ENCODE measurements around the gene PTPRJ. TPM values are rescaled to one million over a fixed set of nuclear protein-coding genes. Genes with fewer than 3 reads are reported as not detected.

Gene PTPRJ
- total and polyA plus RNA-seq, 2 of the 4 experiments (the other 2 are of a cell fraction): 5.6 to 14.9 TPM

DNA sequence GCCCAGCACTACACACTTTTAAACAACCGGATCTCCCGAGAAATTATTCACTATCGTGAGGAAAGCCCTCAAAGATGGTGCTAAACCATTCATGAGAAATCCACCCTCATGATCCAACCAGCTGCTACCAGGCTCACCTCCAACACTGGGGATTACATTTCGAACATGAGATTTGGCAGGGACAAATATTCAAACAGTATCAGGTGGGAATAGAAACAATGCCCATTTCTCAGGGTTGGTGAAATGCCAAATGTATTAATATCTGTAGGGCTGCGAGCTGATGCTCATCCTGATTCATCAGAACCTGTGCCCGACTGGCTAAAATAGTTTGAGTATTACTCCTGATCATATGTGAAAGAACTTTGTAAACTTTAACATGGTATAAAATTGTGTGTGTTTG, 15.8 kb upstream of the PTPRJ start:
- no peak for ATAC-seq (ENCODE audit: low read depth)
- Histone ChIP-seq H2AK9ac (replicated peaks; ENCODE audit: low read depth, low read length, poor library complexity) (no peak overlapping the region), H3K23ac (ENCODE audit: low read depth, low read length) (no peak overlapping the region), H4K8ac (ENCODE audit: low read depth in 2 of 2, low read length in 2 of 2) (no peak overlapping the region), H2BK5ac (ENCODE audit: low read depth, low read length, poor library complexity, severe bottlenecking) (no peak overlapping the region), H3K9ac (ENCODE audit: low read depth, low read length) (no peak overlapping the region), H3K56ac (ENCODE audit: extremely low read depth, insufficient read depth, low read length) (no peak overlapping the region), H3K27ac (ENCODE audit: insufficient read depth, low read length) (no peak overlapping the region), H2BK20ac (ENCODE audit: low read depth, low read length) (no peak overlapping the region), H3K14ac (replicated peaks; ENCODE audit: low read depth, low read length) (no peak overlapping the region), H3K4me2 (ENCODE audit: low read depth, low read length) (no peak overlapping the region), H2BK15ac (ENCODE audit: low read depth, low read length) (no peak overlapping the region), H3K36me3 (ENCODE audit: control insufficient read depth, insufficient read depth, low read length) (no peaks in the 10 kb centered on the region), H3K4me1 (ENCODE audit: control insufficient read depth, insufficient read depth, low read length) (no peaks in the 10 kb centered on the region), H3K9me3 (ENCODE audit: control insufficient read depth, insufficient read depth, low read length) (no peaks in the 10 kb centered on the region), H3K79me1 (ENCODE audit: low read depth in 1 of 2, low read length in 2 of 2) (no peaks in the 10 kb centered on the region), H4K5ac (ENCODE audit: low read depth, low read length) (no peak overlapping the region), H2BK120ac (ENCODE audit: low read depth, low read length) (no peak overlapping the region), H3K4ac (ENCODE audit: low read depth, low read length) (no peak overlapping the region), H3K4me3 (ENCODE audit: insufficient read depth, low read depth, low read length) (no peak overlapping the region), H3K27me3 (ENCODE audit: control insufficient read depth, insufficient read depth, low read length) (no peaks in the 10 kb centered on the region), H4K91ac (ENCODE audit: insufficient read depth, low read depth, low read length) (no peak overlapping the region), H3K9me1 (ENCODE audit: insufficient read depth, low read length) (peaks cover 6% of the 10 kb centered on the region), H2AFZ (replicated peaks; ENCODE audit: low read length, poor library complexity) (no peak overlapping the region), H2AK5ac (ENCODE audit: low read depth, low read length) (no peak overlapping the region), H4K20me1 (ENCODE audit: insufficient read depth, low read length) (no peaks in the 10 kb centered on the region), H3K18ac (ENCODE audit: low read depth, low read length) (no peak overlapping the region)
- TF ChIP-seq BHLHE40 (IDR thresholded peaks at IDR 0.05; ENCODE audit: low read depth, low read length) (no peak), CHD1 (IDR thresholded peaks at IDR 0.05; ENCODE audit: low read depth, low read length) (no peak), CEBPB (IDR thresholded peaks at IDR 0.05; ENCODE audit: low read depth, low read length) (no peak), RCOR1 (IDR thresholded peaks at IDR 0.05; ENCODE audit: insufficient replicate concordance, low read length) (no peak), RFX5 (IDR thresholded peaks at IDR 0.05; ENCODE audit: low read depth, low read length) (no peak), NFE2L2 (IDR thresholded peaks at IDR 0.05; ENCODE audit: low read depth, low read length) (no peak), SMC3 (IDR thresholded peaks at IDR 0.05; ENCODE audit: low read depth, low read length) (no peak), MAFK (IDR thresholded peaks at IDR 0.05; ENCODE audit: low read depth, low read length) (no peak), POLR2A (IDR thresholded peaks at IDR 0.05; ENCODE audit: low read depth, low read length) (no peak), FOS (IDR thresholded peaks at IDR 0.05; ENCODE audit: low read depth, low read length) (no peak), MXI1 (IDR thresholded peaks at IDR 0.05; ENCODE audit: borderline replicate concordance, low read depth, low read length) (no peak), MAZ (IDR thresholded peaks at IDR 0.05; ENCODE audit: borderline replicate concordance, low read depth, low read length) (no peak), RAD21 (IDR thresholded peaks at IDR 0.05; ENCODE audit: low read length) (no peak)
- TF ChIP-seq, protein P1, sequence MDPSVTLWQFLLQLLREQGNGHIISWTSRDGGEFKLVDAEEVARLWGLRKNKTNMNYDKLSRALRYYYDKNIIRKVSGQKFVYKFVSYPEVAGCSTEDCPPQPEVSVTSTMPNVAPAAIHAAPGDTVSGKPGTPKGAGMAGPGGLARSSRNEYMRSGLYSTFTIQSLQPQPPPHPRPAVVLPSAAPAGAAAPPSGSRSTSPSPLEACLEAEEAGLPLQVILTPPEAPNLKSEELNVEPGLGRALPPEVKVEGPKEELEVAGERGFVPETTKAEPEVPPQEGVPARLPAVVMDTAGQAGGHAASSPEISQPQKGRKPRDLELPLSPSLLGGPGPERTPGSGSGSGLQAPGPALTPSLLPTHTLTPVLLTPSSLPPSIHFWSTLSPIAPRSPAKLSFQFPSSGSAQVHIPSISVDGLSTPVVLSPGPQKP (IDR thresholded peaks at IDR 0.05; ENCODE audit: borderline replicate concordance, low read depth, low read length): no peak
- TF ChIP-seq, protein P2, sequence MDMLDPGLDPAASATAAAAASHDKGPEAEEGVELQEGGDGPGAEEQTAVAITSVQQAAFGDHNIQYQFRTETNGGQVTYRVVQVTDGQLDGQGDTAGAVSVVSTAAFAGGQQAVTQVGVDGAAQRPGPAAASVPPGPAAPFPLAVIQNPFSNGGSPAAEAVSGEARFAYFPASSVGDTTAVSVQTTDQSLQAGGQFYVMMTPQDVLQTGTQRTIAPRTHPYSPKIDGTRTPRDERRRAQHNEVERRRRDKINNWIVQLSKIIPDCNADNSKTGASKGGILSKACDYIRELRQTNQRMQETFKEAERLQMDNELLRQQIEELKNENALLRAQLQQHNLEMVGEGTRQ (IDR thresholded peaks at IDR 0.05; ENCODE audit: low read depth, low read length): no peak
- TF ChIP-seq, protein P3, sequence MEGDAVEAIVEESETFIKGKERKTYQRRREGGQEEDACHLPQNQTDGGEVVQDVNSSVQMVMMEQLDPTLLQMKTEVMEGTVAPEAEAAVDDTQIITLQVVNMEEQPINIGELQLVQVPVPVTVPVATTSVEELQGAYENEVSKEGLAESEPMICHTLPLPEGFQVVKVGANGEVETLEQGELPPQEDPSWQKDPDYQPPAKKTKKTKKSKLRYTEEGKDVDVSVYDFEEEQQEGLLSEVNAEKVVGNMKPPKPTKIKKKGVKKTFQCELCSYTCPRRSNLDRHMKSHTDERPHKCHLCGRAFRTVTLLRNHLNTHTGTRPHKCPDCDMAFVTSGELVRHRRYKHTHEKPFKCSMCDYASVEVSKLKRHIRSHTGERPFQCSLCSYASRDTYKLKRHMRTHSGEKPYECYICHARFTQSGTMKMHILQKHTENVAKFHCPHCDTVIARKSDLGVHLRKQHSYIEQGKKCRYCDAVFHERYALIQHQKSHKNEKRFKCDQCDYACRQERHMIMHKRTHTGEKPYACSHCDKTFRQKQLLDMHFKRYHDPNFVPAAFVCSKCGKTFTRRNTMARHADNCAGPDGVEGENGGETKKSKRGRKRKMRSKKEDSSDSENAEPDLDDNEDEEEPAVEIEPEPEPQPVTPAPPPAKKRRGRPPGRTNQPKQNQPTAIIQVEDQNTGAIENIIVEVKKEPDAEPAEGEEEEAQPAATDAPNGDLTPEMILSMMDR (conservative IDR thresholded peaks at IDR 0.05; ENCODE audit: low read depth, low read length): no peak
- dilution Hi-C loops (cut with HindIII; ENCODE audit: low sequenced_read_pairs, unreplicated experiment) (no loop called here), in situ Hi-C loops (cut with MboI; ENCODE audit: low sequenced_read_pairs) (no loop called here), intact Hi-C loops (cut with micrococcal nuclease) (no loop called here)
- ChIA-PET CTCF (interaction anchor here (1.0 kb wide), 1 partner anchor 29 kb away, joined by 3 read pairs; no protein-coding TSS in a partner anchor), POLR2A (ENCODE audit: unreplicated experiment) (no interaction called here)
- BruUV-seq (replicated peaks): no TSS peak
- DNase-seq: no peak
- WGBS, 2 experiments (ENCODE audit: extremely low coverage in 2 of 2, insufficient read length in 1 of 2): 80% methylated on average over 1 of the region's 6 CpGs; no CpG with 5 or more reads in 1 of the 2 experiments
